GM12875 (cell line): Measurements from ENCODE around the gene ITGA11.
"Not testable (repeated sequence)": the region's sequence is repeated elsewhere in the genome, so short reads cannot be mapped to it uniquely, and the experiment has no call there.

Source experiments
- H3K4me3 ChIP-seq: one replicate; pipeline ENCODE4 v1.5.1; 2011; ENCODE audit warnings: low read depth, low read length, control low read depth
- CTCF ChIP-seq: IDR thresholded peaks from 2 replicates; pipeline ENCODE4 v1.5.1; 2011; ENCODE audit warnings: low read depth, mild to moderate bottlenecking, control low read depth, inconsistent platforms, low read length, moderate library complexity, borderline replicate concordance; ENCODE audit not compliant: insufficient read depth

Gene ITGA11

DNA sequence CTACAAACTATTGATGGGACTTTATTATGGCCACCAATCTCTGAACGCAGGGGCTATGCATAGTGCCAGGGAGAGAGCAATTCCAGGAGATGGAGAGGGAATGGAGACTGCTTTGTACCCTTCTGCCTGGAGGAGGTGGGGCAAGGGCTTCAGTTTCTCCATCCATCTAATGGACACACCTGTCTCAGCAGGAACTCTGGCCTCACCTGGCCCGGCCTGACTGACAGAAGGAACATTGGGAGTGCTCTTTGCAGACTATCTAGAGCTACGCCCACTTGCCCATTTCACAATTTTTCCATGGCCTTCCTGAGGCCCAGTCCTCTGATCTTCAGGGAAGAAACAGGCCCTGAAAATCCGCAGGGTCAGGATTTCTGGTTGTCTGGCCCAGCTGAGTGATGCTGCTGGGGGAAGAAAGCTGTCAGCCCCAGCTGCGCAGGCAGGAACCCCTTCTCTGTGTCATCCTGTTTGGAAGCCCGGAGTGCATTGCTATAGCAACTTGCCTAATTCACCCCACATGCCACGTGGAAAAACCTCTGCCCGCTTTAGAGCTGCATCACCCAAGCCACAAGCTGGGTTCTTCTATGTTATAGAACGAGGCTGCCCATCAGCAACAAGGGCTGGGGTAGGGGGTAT, 6.4 kb downstream of the ITGA11 start:
- TF ChIP-seq CTCF = no peak
- no peak overlapping the region for H3K4me3 ChIP-seq

DNA sequence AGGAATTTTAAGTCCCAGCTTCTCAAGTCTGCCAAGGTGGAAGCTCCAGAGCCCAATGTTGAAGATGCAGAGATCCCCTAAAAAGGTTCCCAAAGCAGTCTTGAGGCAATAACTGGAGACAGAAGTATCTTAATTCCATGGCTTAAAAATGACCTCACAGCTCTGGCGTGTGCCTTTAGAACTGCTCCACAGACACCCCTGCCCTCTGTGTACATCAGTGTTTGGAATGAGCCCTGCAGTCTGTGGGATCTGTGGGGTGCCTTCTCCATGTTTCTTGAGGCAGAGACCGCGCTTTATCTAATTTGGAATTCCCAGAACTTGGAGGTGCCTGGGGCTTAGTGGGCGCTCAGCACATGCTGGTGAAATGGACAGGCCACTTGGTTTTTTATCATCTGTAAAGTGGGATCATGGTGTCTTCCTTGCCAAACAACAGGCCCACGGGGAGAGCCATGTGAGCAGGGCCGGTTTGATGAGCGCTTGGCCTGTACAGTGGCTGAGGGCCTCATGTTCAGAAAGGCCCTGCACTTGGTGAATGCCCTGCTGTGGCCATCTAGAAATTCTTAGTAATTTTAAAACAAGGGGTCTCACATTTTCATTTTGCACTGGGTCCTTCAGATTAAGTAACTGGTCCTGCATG, 7.1 kb downstream of the ITGA11 start:
- no peak overlapping the region for H3K4me3 ChIP-seq
- TF ChIP-seq CTCF = no peak

GRCh38 chr15:68423359-68424296, 8.3 kb downstream of the ITGA11 start:
- no peak overlapping the region for H3K4me3 ChIP-seq
- no peak for TF ChIP-seq CTCF

DNA sequence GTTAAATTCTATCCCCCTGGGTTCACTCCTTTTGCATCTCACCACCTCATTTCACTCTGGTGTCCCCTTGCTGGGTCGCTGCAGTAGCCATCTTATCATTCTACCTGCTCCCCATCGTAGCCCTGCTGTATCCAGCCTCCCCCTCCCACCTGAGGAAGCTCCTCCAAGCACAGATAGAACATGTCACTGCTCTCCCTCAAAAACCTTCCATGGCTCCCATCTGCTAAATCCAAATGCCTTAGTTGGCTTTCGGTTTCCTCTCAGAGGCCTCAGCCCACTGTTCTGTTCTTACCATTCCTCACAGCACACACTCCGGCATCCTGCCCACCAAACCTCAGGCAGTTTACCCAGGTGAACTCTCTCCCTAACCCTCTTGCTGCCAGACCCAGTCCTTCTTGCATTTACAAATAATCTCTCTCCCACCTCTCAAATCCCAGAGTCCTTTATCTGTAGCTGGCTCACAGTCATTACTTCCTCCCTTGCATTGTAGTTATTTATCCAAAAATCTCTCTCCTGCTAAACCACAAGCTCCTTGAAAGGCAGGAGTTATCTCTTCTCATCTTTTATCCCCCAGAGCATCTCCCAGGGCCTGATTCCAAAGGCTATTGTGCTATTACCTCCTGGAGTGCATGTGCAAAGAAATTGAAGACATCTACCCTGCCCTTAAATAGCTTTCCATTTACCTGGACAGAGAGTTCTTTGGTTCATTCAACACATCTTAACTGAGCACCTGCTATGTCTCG, 9.4 kb downstream of the ITGA11 start:
- H3K4me3 ChIP-seq = not testable (repeated sequence)

- TF ChIP-seq CTCF = no peak
- H3K4me3 ChIP-seq = no peak overlapping the region
These were observed 10.1 kb downstream of the ITGA11 start for GRCh38 chr15:68421798-68422402.

GRCh38 chr15:68421115-68421551, 10.8 kb downstream of the ITGA11 start:
- no peak overlapping the region for H3K4me3 ChIP-seq
- no peak for TF ChIP-seq CTCF
